ENCODE measurements around the gene GPRC5C. TPM values are rescaled to one million over a fixed set of nuclear protein-coding genes. Genes with fewer than 3 reads are reported as not detected.

The GPRC5C gene
- total and polyA plus RNA-seq, 2 of the 13 experiments (the other 11 are each of a cell fraction or from before 2014, with no cell fraction given), result 85.6 to 300 TPM

GRCh38 chr17:74413491-74413890, 18.4 kb upstream of the GPRC5C start:
- intact Hi-C loops (cut with micrococcal nuclease; ENCODE audit: unreplicated experiment), result no loop called here
- DNase-seq (ENCODE audit: low spot score), result no peak
- TF ChIP-seq ZNF468 (CRISPR knock-in tag; IDR thresholded peaks at IDR 0.05), result no peak
- no peak for TF ChIP-seq ZNF160 (CRISPR knock-in tag; IDR thresholded peaks at IDR 0.05)
- no peak for TF ChIP-seq CHCHD3 (CRISPR knock-in tag; IDR thresholded peaks at IDR 0.05)
- Histone ChIP-seq H3K9me3 (ENCODE audit: low read length) (no peaks in the 10 kb centered on the region), H3K79me2 (ENCODE audit: insufficient read depth, low read length) (no peaks in the 10 kb centered on the region), H4K20me1 (ENCODE audit: insufficient read depth, low read length) (no peaks in the 10 kb centered on the region), H3K4me1 (ENCODE audit: insufficient read depth, low read length) (peaks cover 78% of the 10 kb centered on the region), H3K4me2 (ENCODE audit: low read depth, low read length) (no peak overlapping the region), H2AFZ (ENCODE audit: low read length) (no peak overlapping the region), H3K27me3 (ENCODE audit: control insufficient read depth in 1 of 2, insufficient read depth in 2 of 2, low read length in 2 of 2) (peaks cover 0 to 7% of the 10 kb centered on the region in 2 experiments; a peak in 1 of 5 replicates), H3K36me3 (replicated peaks in 1 of 2; ENCODE audit: control insufficient read depth in 1 of 2, insufficient read depth in 2 of 2, low read length in 2 of 2) (no peaks in the 10 kb centered on the region), H3K4me3 (replicated peaks in 1 of 3; ENCODE audit: insufficient read depth in 1 of 3, low read depth in 2 of 3, low read length in 3 of 3) (no peak overlapping the region), H3K9ac (ENCODE audit: insufficient read depth, low read depth, low read length) (no peak overlapping the region), H3K27ac (ENCODE audit: extremely low read length, insufficient read depth, low read length) (no peak overlapping the region)
- ChIA-PET CTCF (ENCODE audit: low intra/inter-chr PET ratio, low total read pairs) (no interaction called here), POLR2A (interaction anchor here (2.1 to 3.1 kb wide), 2 partner anchors 14 to 17 kb away, joined by 11 to 12 read pairs; no protein-coding TSS in a partner anchor)
- 38% methylated on average over 7 of the region's 7 CpGs for WGBS (ENCODE audit: low lambda C conversion rate)
- in situ Hi-C loops (cut with HindIII; ENCODE audit: extremely low pct_ligation_motif_present, low pct_unique_long_range_greater_than_20kb), result no loop called here
- no peak for FAIRE-seq
- no TSS peak for BruUV-seq (replicated peaks)
- ATAC-seq, result no peak

GRCh38 chr17:74414510-74414909, 17.4 kb upstream of the GPRC5C start:
- intact Hi-C loops (cut with micrococcal nuclease; ENCODE audit: unreplicated experiment), result no loop called here
- Histone ChIP-seq H3K27ac (ENCODE audit: extremely low read length, insufficient read depth, low read length) (no peak overlapping the region), H3K9ac (ENCODE audit: insufficient read depth, low read depth, low read length) (no peak overlapping the region), H3K4me3 (replicated peaks in 1 of 3; ENCODE audit: insufficient read depth in 1 of 3, low read depth in 2 of 3, low read length in 3 of 3) (no peak overlapping the region), H3K9me3 (ENCODE audit: low read length) (no peaks in the 10 kb centered on the region), H3K27me3 (ENCODE audit: control insufficient read depth in 1 of 2, insufficient read depth in 2 of 2, low read length in 2 of 2) (peaks cover 0 to 7% of the 10 kb centered on the region in 2 experiments; a peak in 1 of 5 replicates), H4K20me1 (ENCODE audit: insufficient read depth, low read length) (no peaks in the 10 kb centered on the region), H2AFZ (ENCODE audit: low read length) (no peak overlapping the region), H3K79me2 (ENCODE audit: insufficient read depth, low read length) (no peaks in the 10 kb centered on the region), H3K4me1 (ENCODE audit: insufficient read depth, low read length) (peaks cover 81% of the 10 kb centered on the region), H3K36me3 (replicated peaks in 1 of 2; ENCODE audit: control insufficient read depth in 1 of 2, insufficient read depth in 2 of 2, low read length in 2 of 2) (no peaks in the 10 kb centered on the region), H3K4me2 (ENCODE audit: low read depth, low read length) (no peak overlapping the region)
- POLR2A ChIA-PET, result interaction anchor here (4.8 kb wide), 1 partner anchor 15 kb away, joined by 159 read pairs; the partner anchor contains the start of gene GPRC5C
- DNase-seq (ENCODE audit: low spot score), result no peak
- BruUV-seq (replicated peaks), result no TSS peak
- FAIRE-seq, result no peak
- in situ Hi-C loops (cut with HindIII; ENCODE audit: extremely low pct_ligation_motif_present, low pct_unique_long_range_greater_than_20kb), result no loop called here
- CTCF ChIA-PET (ENCODE audit: low intra/inter-chr PET ratio, low total read pairs), result no interaction called here
- TF ChIP-seq ZFP82 (CRISPR knock-in tag; IDR thresholded peaks at IDR 0.05; ENCODE audit: borderline replicate concordance) (no peak), CREB1 (IDR thresholded peaks at IDR 0.05) (peak; percentile 70), CREB1 (CRISPR knock-in tag; IDR thresholded peaks at IDR 0.05) (no peak), ZNF710 (CRISPR knock-in tag; IDR thresholded peaks at IDR 0.05; ENCODE audit: borderline replicate concordance) (no peak), FOSL2 (CRISPR knock-in tag; IDR thresholded peaks at IDR 0.05) (peak; percentile 26; the same call in 1 of the 2 replicates), ZBTB4 (CRISPR knock-in tag; IDR thresholded peaks at IDR 0.05; ENCODE audit: borderline replicate concordance) (no peak), ATF7 (IDR thresholded peaks at IDR 0.05) (peak; percentile 88), ATF7 (CRISPR knock-in tag; IDR thresholded peaks at IDR 0.05) (no peak), ATF4 (CRISPR knock-in tag; IDR thresholded peaks at IDR 0.05) (0 out of 4 replicates have a peak, but pooled peaks of 1 of the 2 experiments have one; percentile 26)
- ATAC-seq, result no peak
- WGBS (ENCODE audit: low lambda C conversion rate), result 34% methylated on average over 3 of the region's 3 CpGs

Data from HepG2 (cell line).